WTC11 (cell line): ENCODE measurements around the gene CD8B. TPM values are rescaled to one million over a fixed set of nuclear protein-coding genes. Genes with fewer than 3 reads are reported as not detected.

ENCODE experiments used
- ATAC-seq: fragments of 200-7000 bp; cut with Tn5 transposase; 2 replicates; pipeline ENCODE4 v1.10.0; 2021; ENCODE audit warnings: mild to moderate bottlenecking, moderate library complexity
- CTCF ChIA-PET: fragments of 300-600 bp; sonication (Branson Sonifier 250); formaldehyde crosslinking; loops from one replicate; lab custom pipeline; 2021; ENCODE audit warnings: antibody characterized with exemption; lab: Charles Lee
- POLR2A ChIA-PET: fragments of 350-600 bp; sonication (Branson Sonifier 250); formaldehyde crosslinking; loops from one replicate; lab custom pipeline; 2021; ENCODE audit warnings: antibody characterized with exemption; lab: Charles Lee
- DNase-seq: peaks from one replicate; pipeline ENCODE4 v3.0.0; 2021; ENCODE audit warnings: low spot score
- H3K27ac Mint-ChIP-seq: 2 replicates; pipeline ENCODE4 v1.8.0; 2021; ENCODE audit warnings: mixed read lengths
- H3K27me3 Mint-ChIP-seq: 2 replicates; pipeline ENCODE4 v1.8.0; 2021; ENCODE audit warnings: low read depth, mild to moderate bottlenecking, moderate library complexity, mixed read lengths
- H3K36me3 Mint-ChIP-seq: 2 replicates; pipeline ENCODE4 v1.8.0; 2021; ENCODE audit warnings: mixed read lengths
- H3K4me1 Mint-ChIP-seq: 2 replicates; pipeline ENCODE4 v1.8.0; 2022; ENCODE audit warnings: mixed read lengths
- H3K4me3 Mint-ChIP-seq: 2 replicates; pipeline ENCODE4 v1.8.0; 2021; ENCODE audit warnings: mild to moderate bottlenecking, moderate library complexity, mixed read lengths
- H3K9me3 Mint-ChIP-seq: 2 replicates; pipeline ENCODE4 v1.8.0; 2021; ENCODE audit warnings: mixed read lengths
- ATF2 ChIP-seq: sonication (generic); formaldehyde crosslinking; IDR thresholded peaks from 2 replicates; pipeline ENCODE4 v1.8.1; 2022; ENCODE audit warnings: low read depth, missing genetic modification reagents, borderline replicate concordance
- ATF6 ChIP-seq: sonication (generic); formaldehyde crosslinking; IDR thresholded peaks from 2 replicates; pipeline ENCODE4 v1.8.1; 2023; ENCODE audit warnings: mild to moderate bottlenecking, missing genetic modification reagents
- FOXK1 ChIP-seq: sonication (generic); formaldehyde crosslinking; IDR thresholded peaks from 2 replicates; pipeline ENCODE4 v1.8.0; 2022; ENCODE audit warnings: mild to moderate bottlenecking, moderate library complexity, missing genetic modification reagents
- FOXP1 ChIP-seq: sonication (generic); formaldehyde crosslinking; IDR thresholded peaks from 2 replicates; pipeline ENCODE4 v1.8.0; 2022; ENCODE audit warnings: missing genetic modification reagents, mild to moderate bottlenecking, moderate library complexity, borderline replicate concordance
- GRHL2 ChIP-seq: fragments of 250-450 bp; sonication (Bioruptor Pico); IDR thresholded peaks from 2 replicates; pipeline ENCODE4 v1.8.0; 2022; ENCODE audit warnings: mild to moderate bottlenecking, moderate library complexity; ENCODE audit not compliant: insufficient replicate concordance, severe bottlenecking
- IRF2 ChIP-seq: sonication (generic); formaldehyde crosslinking; IDR thresholded peaks from 2 replicates; pipeline ENCODE4 v1.8.0; 2022; ENCODE audit warnings: low read depth, missing genetic modification reagents, borderline replicate concordance
- JAZF1 ChIP-seq: fragments of 250-450 bp; sonication (Bioruptor Pico); IDR thresholded peaks from 2 replicates; pipeline ENCODE4 v1.9.0; 2021; ENCODE audit warnings: moderate library complexity, mild to moderate bottlenecking, inconsistent platforms
- NFE2L1 ChIP-seq: sonication (generic); formaldehyde crosslinking; IDR thresholded peaks from 2 replicates; pipeline ENCODE4 v1.8.1; 2023; ENCODE audit warnings: missing genetic modification reagents
- SMAD3 ChIP-seq: sonication (generic); formaldehyde crosslinking; IDR thresholded peaks from 2 replicates; pipeline ENCODE4 v1.8.0; 2022; ENCODE audit warnings: missing genetic modification reagents, mild to moderate bottlenecking, borderline replicate concordance
- TCF7 ChIP-seq: sonication (generic); formaldehyde crosslinking; IDR thresholded peaks from 2 replicates; pipeline ENCODE4 v1.8.0; 2022; ENCODE audit warnings: mild to moderate bottlenecking, low read depth, missing genetic modification reagents, moderate library complexity
- ZNF263 ChIP-seq: sonication (generic); formaldehyde crosslinking; IDR thresholded peaks from 2 replicates; pipeline ENCODE4 v1.8.1; 2022; ENCODE audit warnings: low read depth, mild to moderate bottlenecking, moderate library complexity, missing genetic modification reagents
- ZNF416 ChIP-seq: fragments of 250-450 bp; sonication (Bioruptor Pico); IDR thresholded peaks from 2 replicates; pipeline ENCODE4 v1.9.0; 2021; ENCODE audit warnings: mild to moderate bottlenecking, inconsistent platforms
- ZNF532 ChIP-seq: fragments of 250-450 bp; sonication (Bioruptor Pico); IDR thresholded peaks from 2 replicates; pipeline ENCODE4 v1.9.0; 2021; ENCODE audit warnings: mild to moderate bottlenecking, borderline replicate concordance
- ZNF671 ChIP-seq: fragments of 250-450 bp; sonication (Bioruptor Pico); IDR thresholded peaks from 2 replicates; pipeline ENCODE4 v1.8.0; 2021; ENCODE audit warnings: mild to moderate bottlenecking
- total RNA-seq: library from RNA; stranded (reverse); gene quantifications from 3 replicates; pipeline ENCODE4 v1.2.3, GENCODE V29; 2021
- TF ChIP-seq, protein P1 (sequence below): fragments of 250-450 bp; sonication (Bioruptor Pico); IDR thresholded peaks from 2 replicates; pipeline ENCODE4 v1.9.0; 2021; ENCODE audit warnings: mild to moderate bottlenecking

The CD8B gene
- total RNA-seq, 1 experiment from 2014 or later = 0.70 TPM

- TF ChIP-seq ZNF532 (CRISPR knock-in tag) = no peak
- TF ChIP-seq GRHL2 (CRISPR knock-in tag) = no peak
- no peak for TF ChIP-seq ZNF263 (CRISPR knock-in tag)
- no peak for TF ChIP-seq ZNF671
Measured at GRCh38 chr2:86786001-86786536, 75.6 kb downstream of the CD8B start (continued).

GRCh38 chr2:86785456-86785855 is 76.2 kb downstream of the CD8B start:
- no peak overlapping the region for H3K4me3 Mint-ChIP-seq
- no peak for DNase-seq
- CTCF ChIA-PET = no interaction called here
- ATAC-seq = no peak
- TF ChIP-seq NFE2L1 (CRISPR knock-in tag) (no peak), TCF7 (CRISPR knock-in tag) (no peak), FOXP1 (CRISPR knock-in tag) (no peak), FOXK1 (no peak), SMAD3 (no peak)
- TF ChIP-seq, all 79 proteins: peak for 0
- Mint-ChIP-seq H3K4me1 (peaks cover 11% of the 10 kb centered on the region), H3K36me3 (no peaks in the 10 kb centered on the region), H3K27ac (no peak overlapping the region), H3K27me3 (peaks cover 42% of the 10 kb centered on the region), H3K9me3 (no peaks in the 10 kb centered on the region)
- POLR2A ChIA-PET = no interaction called here

DNA sequence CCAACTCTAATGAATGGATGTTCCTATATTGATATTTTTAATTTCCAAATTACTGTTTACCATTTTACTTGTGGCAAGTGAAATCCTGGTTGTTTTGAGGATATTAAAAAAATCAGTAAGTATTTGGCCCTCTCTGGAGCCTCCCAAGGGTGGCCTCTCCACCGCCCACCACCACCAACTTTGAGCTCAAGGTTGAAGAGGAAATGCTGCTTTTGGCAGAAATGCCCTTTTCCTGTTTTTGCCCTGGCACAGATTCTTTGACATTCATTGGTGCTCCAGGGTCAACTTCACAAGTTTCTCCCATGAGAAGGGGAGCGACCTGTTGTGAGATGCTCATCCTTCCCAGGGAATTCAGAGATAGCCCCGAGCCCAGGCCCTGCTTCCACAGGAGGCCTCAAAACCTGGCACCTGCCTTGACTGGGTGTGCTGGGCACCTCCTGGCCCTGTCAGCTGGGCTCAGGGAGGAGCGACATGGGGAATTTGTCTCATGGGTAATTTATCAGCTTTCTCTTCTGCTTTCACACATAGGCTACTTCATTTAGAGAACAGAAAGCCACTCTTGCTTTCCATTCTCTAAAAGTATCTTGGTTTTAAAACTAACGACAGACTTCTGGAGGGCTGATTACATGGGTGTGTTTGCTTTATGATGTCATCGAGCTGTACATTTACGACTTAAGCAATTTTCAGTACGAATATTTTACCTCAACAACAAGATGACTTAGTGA is 77.9 kb downstream of the CD8B start:
- Mint-ChIP-seq H3K27ac (no peak overlapping the region), H3K9me3 (no peaks in the 10 kb centered on the region), H3K4me1 (peaks cover 3% of the 10 kb centered on the region), H3K36me3 (no peaks in the 10 kb centered on the region), H3K27me3 (peaks cover 25% of the 10 kb centered on the region), H3K4me3 (no peak overlapping the region)
- POLR2A ChIA-PET = no interaction called here
- TF ChIP-seq ATF6 (no peak), IRF2 (CRISPR knock-in tag) (no peak), JAZF1 (no peak), FOXP1 (CRISPR knock-in tag) (no peak), ATF2 (CRISPR knock-in tag) (no peak), ZNF416 (CRISPR knock-in tag) (no peak)
- TF ChIP-seq, protein P1, sequence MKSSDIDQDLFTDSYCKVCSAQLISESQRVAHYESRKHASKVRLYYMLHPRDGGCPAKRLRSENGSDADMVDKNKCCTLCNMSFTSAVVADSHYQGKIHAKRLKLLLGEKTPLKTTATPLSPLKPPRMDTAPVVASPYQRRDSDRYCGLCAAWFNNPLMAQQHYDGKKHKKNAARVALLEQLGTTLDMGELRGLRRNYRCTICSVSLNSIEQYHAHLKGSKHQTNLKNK (CRISPR knock-in tag) = no peak
- CTCF ChIA-PET = no interaction called here
- no peak for DNase-seq
- ATAC-seq = no peak
